Measurements from ENCODE around the gene ANXA11.

ANXA11 gene

DNA sequence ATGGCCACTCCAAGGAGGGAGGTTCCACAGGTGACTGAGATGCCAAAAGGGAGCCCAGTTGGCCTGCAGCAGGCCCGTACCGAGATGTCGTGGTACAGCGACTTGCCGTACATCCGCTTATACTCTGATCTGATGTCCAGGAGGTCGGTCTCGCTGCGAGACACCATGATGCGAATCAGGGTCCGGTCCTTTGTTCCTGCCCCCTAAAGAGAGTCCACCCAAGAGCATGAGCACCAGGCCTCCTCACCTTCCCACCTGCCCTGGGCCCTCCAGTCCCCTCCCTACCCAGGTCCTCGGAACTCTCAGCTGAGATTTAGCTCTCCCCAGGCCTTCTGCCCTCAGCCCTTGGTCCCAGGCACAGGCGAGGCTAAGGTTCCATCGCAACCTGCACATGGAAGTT lies 47.8 kb downstream of the ANXA11 start:
- H3K4me1 ChIP-seq (ENCODE audit: insufficient read depth, low read length) = no peaks in the 10 kb centered on the region
- ATAC-seq (ENCODE audit: insufficient read depth, low read depth) (no peak), DNase-seq (no peak)
- no peak overlapping the region for H2AFZ ChIP-seq (ENCODE audit: low read depth, low read length)
- H3K27me3 ChIP-seq (ENCODE audit: insufficient read depth, low read length, poor library complexity) = no peaks in the 10 kb centered on the region
- H3K27ac ChIP-seq (ENCODE audit: low read length) = no peak overlapping the region
- no peak overlapping the region for H3K4me3 ChIP-seq (ENCODE audit: low read depth in 1 of 2, low read length in 2 of 2)
- peaks cover 87% of the 10 kb centered on the region for H3K36me3 ChIP-seq (ENCODE audit: insufficient read depth, low read length)
- no peak overlapping the region for H3K9ac ChIP-seq (ENCODE audit: low read depth, low read length)
- no peaks in the 10 kb centered on the region for H3K9me3 ChIP-seq (ENCODE audit: insufficient read depth, low read length, severe bottlenecking)
- TF ChIP-seq CTCF (IDR thresholded peaks at IDR 0.05; ENCODE audit: borderline replicate concordance, extremely low read depth, low read length, poor library complexity, severe bottlenecking) (no peak), EZH2 (IDR thresholded peaks at IDR 0.05; ENCODE audit: borderline replicate concordance, low read depth, low read length, severe bottlenecking) (no peak)
- no peaks in the 10 kb centered on the region for H3K79me2 ChIP-seq (ENCODE audit: insufficient read depth, low read length)
- H3K4me2 ChIP-seq (ENCODE audit: insufficient read depth, low read length) = no peak overlapping the region
- H4K20me1 ChIP-seq (ENCODE audit: insufficient read depth, low read length) = no peaks in the 10 kb centered on the region

- H3K9ac ChIP-seq (ENCODE audit: low read depth, low read length) = no peak overlapping the region
- H2AFZ ChIP-seq (ENCODE audit: low read depth, low read length) = no peak overlapping the region
- H3K79me2 ChIP-seq (ENCODE audit: insufficient read depth, low read length) = no peaks in the 10 kb centered on the region
- no peak overlapping the region for H3K4me2 ChIP-seq (ENCODE audit: insufficient read depth, low read length)
- no peaks in the 10 kb centered on the region for H3K9me3 ChIP-seq (ENCODE audit: insufficient read depth, low read length, severe bottlenecking)
- no peaks in the 10 kb centered on the region for H3K4me1 ChIP-seq (ENCODE audit: insufficient read depth, low read length)
- no peak overlapping the region for H3K4me3 ChIP-seq (ENCODE audit: low read depth in 1 of 2, low read length in 2 of 2)
- H4K20me1 ChIP-seq (ENCODE audit: insufficient read depth, low read length) = no peaks in the 10 kb centered on the region
- no peak overlapping the region for H3K27ac ChIP-seq (ENCODE audit: low read length)
- no peak for ATAC-seq (ENCODE audit: insufficient read depth, low read depth)
- peaks cover 84% of the 10 kb centered on the region for H3K36me3 ChIP-seq (ENCODE audit: insufficient read depth, low read length)
- H3K27me3 ChIP-seq (ENCODE audit: insufficient read depth, low read length, poor library complexity) = no peaks in the 10 kb centered on the region
- no peak for TF ChIP-seq CTCF (IDR thresholded peaks at IDR 0.05; ENCODE audit: borderline replicate concordance, extremely low read depth, low read length, poor library complexity, severe bottlenecking)
- no peak for DNase-seq
Measured at GRCh38 chr10:80156216-80156615, 49.1 kb downstream of the ANXA11 start.

GRCh38 chr10:80155696-80156215 lies 49.6 kb downstream of the ANXA11 start:
- Histone ChIP-seq H3K9me3 (ENCODE audit: insufficient read depth, low read length, severe bottlenecking) (no peaks in the 10 kb centered on the region), H4K20me1 (ENCODE audit: insufficient read depth, low read length) (no peaks in the 10 kb centered on the region), H3K36me3 (ENCODE audit: insufficient read depth, low read length) (peaks cover 80% of the 10 kb centered on the region), H3K4me1 (ENCODE audit: insufficient read depth, low read length) (no peaks in the 10 kb centered on the region), H3K27ac (ENCODE audit: low read length) (no peak overlapping the region), H3K4me3 (ENCODE audit: low read depth in 1 of 2, low read length in 2 of 2) (no peak overlapping the region), H3K9ac (ENCODE audit: low read depth, low read length) (no peak overlapping the region), H3K4me2 (ENCODE audit: insufficient read depth, low read length) (no peak overlapping the region), H3K79me2 (ENCODE audit: insufficient read depth, low read length) (no peaks in the 10 kb centered on the region), H3K27me3 (ENCODE audit: insufficient read depth, low read length, poor library complexity) (no peaks in the 10 kb centered on the region), H2AFZ (ENCODE audit: low read depth, low read length) (no peak overlapping the region)
- TF ChIP-seq EZH2 (IDR thresholded peaks at IDR 0.05; ENCODE audit: borderline replicate concordance, low read depth, low read length, severe bottlenecking) = no peak
- no peak for DNase-seq
- ATAC-seq (ENCODE audit: insufficient read depth, low read depth) = no peak

- peaks cover 2% of the 10 kb centered on the region for H3K9me3 ChIP-seq (ENCODE audit: insufficient read depth, low read length, severe bottlenecking)
- TF ChIP-seq EZH2 (IDR thresholded peaks at IDR 0.05; ENCODE audit: borderline replicate concordance, low read depth, low read length, severe bottlenecking) = no peak
- TF ChIP-seq CTCF (IDR thresholded peaks at IDR 0.05; ENCODE audit: borderline replicate concordance, extremely low read depth, low read length, poor library complexity, severe bottlenecking) = no peak
- H3K4me1 ChIP-seq (ENCODE audit: insufficient read depth, low read length) = no peaks in the 10 kb centered on the region
- H3K4me2 ChIP-seq (ENCODE audit: insufficient read depth, low read length) = no peak overlapping the region
- no peak overlapping the region for H3K27ac ChIP-seq (ENCODE audit: low read length)
- no peaks in the 10 kb centered on the region for H3K79me2 ChIP-seq (ENCODE audit: insufficient read depth, low read length)
- no peak overlapping the region for H3K4me3 ChIP-seq (ENCODE audit: low read depth in 1 of 2, low read length in 2 of 2)
- no peaks in the 10 kb centered on the region for H4K20me1 ChIP-seq (ENCODE audit: insufficient read depth, low read length)
- ATAC-seq (ENCODE audit: insufficient read depth, low read depth) (no peak), DNase-seq (no peak)
- H3K9ac ChIP-seq (ENCODE audit: low read depth, low read length) = no peak overlapping the region
- H2AFZ ChIP-seq (ENCODE audit: low read depth, low read length) = no peak overlapping the region
- no peaks in the 10 kb centered on the region for H3K27me3 ChIP-seq (ENCODE audit: insufficient read depth, low read length, poor library complexity)
- peaks cover 77% of the 10 kb centered on the region for H3K36me3 ChIP-seq (ENCODE audit: insufficient read depth, low read length)
Measured at GRCh38 chr10:80154978-80155695, 50.2 kb downstream of the ANXA11 start.

Measured in DND-41 (cell line).